ENCODE results near the gene NOL9. TPM values are rescaled to one million over a fixed set of nuclear protein-coding genes. Genes with fewer than 3 reads are reported as not detected.

The NOL9 gene
- total and polyA plus RNA-seq, 9 of the 15 experiments (the other 6 are each of a cell fraction or from before 2014, with no cell fraction given) = 5.6 to 76.5 (median 47.3) TPM

DNA sequence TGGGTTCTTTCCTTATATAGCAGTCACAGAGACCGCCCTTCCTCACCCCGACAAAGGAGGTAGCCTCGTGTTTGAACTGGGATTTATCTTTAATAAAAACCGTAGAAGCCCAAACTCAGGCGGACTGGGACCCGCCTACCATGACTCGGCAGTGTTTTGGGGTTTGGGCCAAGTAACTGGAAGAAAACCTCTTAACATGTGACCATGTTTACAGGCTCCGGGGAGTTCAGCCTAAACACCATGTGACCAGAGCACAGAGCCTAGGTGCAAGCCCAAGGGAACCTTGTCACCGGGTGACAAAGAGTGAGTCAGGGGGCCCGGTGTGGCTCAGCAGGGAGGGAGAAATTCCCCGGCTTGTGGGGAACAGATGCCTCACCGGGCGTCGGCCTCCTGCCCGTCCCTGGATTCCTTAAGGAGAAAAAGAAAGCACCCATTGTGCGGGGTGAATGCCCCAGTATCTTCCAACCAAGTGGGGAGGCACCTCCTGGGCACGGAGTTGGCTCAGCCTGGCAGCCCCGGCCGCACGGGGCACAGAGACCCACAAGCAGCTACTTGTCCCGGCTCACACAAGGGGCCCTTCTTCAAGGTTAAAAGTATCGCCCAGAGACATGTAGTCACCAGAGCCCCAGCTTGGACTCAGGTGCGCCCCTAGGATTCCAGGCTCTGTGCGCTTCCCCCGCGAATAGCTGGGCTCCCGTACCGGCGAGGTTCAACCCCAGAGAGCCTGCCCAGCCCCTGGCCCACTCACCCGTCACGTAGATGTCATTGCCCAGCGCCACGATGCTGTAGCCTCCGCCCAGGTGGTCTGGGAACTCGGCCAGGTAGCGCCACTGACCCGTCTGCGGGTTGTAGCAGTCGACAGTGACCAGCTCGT is 47.0 kb upstream of the NOL9 start (continued):
- TF ChIP-seq, protein P1, sequence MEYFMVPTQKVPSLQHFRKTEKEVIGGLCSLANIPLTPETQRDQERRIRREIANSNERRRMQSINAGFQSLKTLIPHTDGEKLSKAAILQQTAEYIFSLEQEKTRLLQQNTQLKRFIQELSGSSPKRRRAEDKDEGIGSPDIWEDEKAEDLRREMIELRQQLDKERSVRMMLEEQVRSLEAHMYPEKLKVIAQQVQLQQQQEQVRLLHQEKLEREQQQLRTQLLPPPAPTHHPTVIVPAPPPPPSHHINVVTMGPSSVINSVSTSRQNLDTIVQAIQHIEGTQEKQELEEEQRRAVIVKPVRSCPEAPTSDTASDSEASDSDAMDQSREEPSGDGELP (CRISPR knock-in tag; IDR thresholded peaks at IDR 0.05; ENCODE audit: borderline replicate concordance) = peak; percentile 58
- TF ChIP-seq, protein P2, sequence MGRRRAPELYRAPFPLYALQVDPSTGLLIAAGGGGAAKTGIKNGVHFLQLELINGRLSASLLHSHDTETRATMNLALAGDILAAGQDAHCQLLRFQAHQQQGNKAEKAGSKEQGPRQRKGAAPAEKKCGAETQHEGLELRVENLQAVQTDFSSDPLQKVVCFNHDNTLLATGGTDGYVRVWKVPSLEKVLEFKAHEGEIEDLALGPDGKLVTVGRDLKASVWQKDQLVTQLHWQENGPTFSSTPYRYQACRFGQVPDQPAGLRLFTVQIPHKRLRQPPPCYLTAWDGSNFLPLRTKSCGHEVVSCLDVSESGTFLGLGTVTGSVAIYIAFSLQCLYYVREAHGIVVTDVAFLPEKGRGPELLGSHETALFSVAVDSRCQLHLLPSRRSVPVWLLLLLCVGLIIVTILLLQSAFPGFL (CRISPR knock-in tag; IDR thresholded peaks at IDR 0.05) = no peak
- TF ChIP-seq ZNF217 (CRISPR knock-in tag; IDR thresholded peaks at IDR 0.05) (no peak), ZNF212 (CRISPR knock-in tag; IDR thresholded peaks at IDR 0.05) (0 out of 2 replicates have a peak, but pooled peaks have one; percentile 31), U2AF2 (optimal IDR thresholded peaks at IDR 0.05; ENCODE audit: low read depth, low read length) (no peak), ZNF507 (tag; conservative IDR thresholded peaks at IDR 0.05) (no peak), SIN3A (IDR thresholded peaks at IDR 0.05; ENCODE audit: borderline replicate concordance in 2 of 2, control insufficient read depth in 1 of 2, low read depth in 2 of 2, low read length in 2 of 2) (peak; percentile 49 to 78; a peak in 2 of 4 replicates), TGIF2 (CRISPR knock-in tag; IDR thresholded peaks at IDR 0.05) (0 out of 2 replicates have a peak, but pooled peaks have one; percentile 60), E2F3 (CRISPR knock-in tag; IDR thresholded peaks at IDR 0.05) (no peak), TCF7 (IDR thresholded peaks at IDR 0.05; ENCODE audit: borderline replicate concordance) (no peak), KLF10 (CRISPR knock-in tag; IDR thresholded peaks at IDR 0.05) (no peak), CBFA2T2 (conservative IDR thresholded peaks at IDR 0.05) (peak; percentile 60), TRIM28 (IDR thresholded peaks at IDR 0.05) (no peak), PHTF2 (CRISPR knock-in tag; IDR thresholded peaks at IDR 0.05) (no peak), HIVEP1 (CRISPR knock-in tag; IDR thresholded peaks at IDR 0.05) (no peak)
- TF ChIP-seq, protein P3, sequence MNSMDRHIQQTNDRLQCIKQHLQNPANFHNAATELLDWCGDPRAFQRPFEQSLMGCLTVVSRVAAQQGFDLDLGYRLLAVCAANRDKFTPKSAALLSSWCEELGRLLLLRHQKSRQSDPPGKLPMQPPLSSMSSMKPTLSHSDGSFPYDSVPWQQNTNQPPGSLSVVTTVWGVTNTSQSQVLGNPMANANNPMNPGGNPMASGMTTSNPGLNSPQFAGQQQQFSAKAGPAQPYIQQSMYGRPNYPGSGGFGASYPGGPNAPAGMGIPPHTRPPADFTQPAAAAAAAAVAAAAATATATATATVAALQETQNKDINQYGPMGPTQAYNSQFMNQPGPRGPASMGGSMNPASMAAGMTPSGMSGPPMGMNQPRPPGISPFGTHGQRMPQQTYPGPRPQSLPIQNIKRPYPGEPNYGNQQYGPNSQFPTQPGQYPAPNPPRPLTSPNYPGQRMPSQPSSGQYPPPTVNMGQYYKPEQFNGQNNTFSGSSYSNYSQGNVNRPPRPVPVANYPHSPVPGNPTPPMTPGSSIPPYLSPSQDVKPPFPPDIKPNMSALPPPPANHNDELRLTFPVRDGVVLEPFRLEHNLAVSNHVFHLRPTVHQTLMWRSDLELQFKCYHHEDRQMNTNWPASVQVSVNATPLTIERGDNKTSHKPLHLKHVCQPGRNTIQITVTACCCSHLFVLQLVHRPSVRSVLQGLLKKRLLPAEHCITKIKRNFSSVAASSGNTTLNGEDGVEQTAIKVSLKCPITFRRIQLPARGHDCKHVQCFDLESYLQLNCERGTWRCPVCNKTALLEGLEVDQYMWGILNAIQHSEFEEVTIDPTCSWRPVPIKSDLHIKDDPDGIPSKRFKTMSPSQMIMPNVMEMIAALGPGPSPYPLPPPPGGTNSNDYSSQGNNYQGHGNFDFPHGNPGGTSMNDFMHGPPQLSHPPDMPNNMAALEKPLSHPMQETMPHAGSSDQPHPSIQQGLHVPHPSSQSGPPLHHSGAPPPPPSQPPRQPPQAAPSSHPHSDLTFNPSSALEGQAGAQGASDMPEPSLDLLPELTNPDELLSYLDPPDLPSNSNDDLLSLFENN (IDR thresholded peaks at IDR 0.05; ENCODE audit: low read depth in 2 of 2, low read length in 2 of 2) = no peak; a peak in 1 of 4 replicates
- TF ChIP-seq, protein P4, sequence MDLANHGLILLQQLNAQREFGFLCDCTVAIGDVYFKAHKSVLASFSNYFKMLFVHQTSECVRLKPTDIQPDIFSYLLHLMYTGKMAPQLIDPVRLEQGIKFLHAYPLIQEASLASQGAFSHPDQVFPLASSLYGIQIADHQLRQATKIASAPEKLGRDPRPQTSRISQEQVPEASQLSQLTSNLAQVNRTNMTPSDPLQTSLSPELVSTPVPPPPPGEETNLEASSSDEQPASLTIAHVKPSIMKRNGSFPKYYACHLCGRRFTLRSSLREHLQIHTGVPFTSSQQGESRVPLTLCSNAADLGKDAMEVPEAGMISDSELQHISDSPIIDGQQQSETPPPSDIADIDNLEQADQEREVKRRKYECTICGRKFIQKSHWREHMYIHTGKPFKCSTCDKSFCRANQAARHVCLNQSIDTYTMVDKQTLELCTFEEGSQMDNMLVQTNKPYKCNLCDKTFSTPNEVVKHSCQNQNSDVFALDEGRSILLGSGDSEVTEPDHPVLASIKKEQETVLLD (IDR thresholded peaks at IDR 0.05) = no peak; the same call in 1 of the 2 replicates
- TF ChIP-seq, protein P5, sequence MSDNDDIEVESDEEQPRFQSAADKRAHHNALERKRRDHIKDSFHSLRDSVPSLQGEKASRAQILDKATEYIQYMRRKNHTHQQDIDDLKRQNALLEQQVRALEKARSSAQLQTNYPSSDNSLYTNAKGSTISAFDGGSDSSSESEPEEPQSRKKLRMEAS (CRISPR knock-in tag; IDR thresholded peaks at IDR 0.05) = peak; percentile 88; the same call in 1 of the 2 replicates
